Neuronal stem cell (in vitro differentiated cells): ENCODE results near the gene MESD.
A peak's percentile ranks its signal among the peaks of the same experiment; 100 is the strongest.

Experiments used
- DNase-seq: peaks from one replicate; pipeline ENCODE4 v3.0.0-alpha.2; 2013; ENCODE audit warnings: low spot score
- H2AFZ ChIP-seq: one replicate; pipeline ENCODE4 v1.6.1; 2013; ENCODE audit warnings: mild to moderate bottlenecking, low read length, inconsistent platforms
- H2AK5ac ChIP-seq: 2 replicates; pipeline ENCODE4 v1.6.1; 2013; ENCODE audit warnings: low read depth, mild to moderate bottlenecking, inconsistent platforms, low read length, moderate library complexity, mixed read lengths
- H2BK120ac ChIP-seq: 2 replicates; pipeline ENCODE4 v1.6.1; 2013; ENCODE audit warnings: low read depth, mild to moderate bottlenecking, inconsistent platforms, low read length, moderate library complexity, mixed read lengths
- H2BK12ac ChIP-seq: one replicate; pipeline ENCODE4 v1.6.1; 2013; ENCODE audit warnings: low read length, inconsistent platforms
- H2BK15ac ChIP-seq: 2 replicates; pipeline ENCODE4 v1.6.1; 2013; ENCODE audit warnings: mild to moderate bottlenecking, low read length, inconsistent platforms, mixed read lengths
- H2BK5ac ChIP-seq: one replicate; pipeline ENCODE4 v1.6.1; 2013; ENCODE audit warnings: inconsistent platforms, mild to moderate bottlenecking, low read length, moderate library complexity
- H3K14ac ChIP-seq: one replicate; pipeline ENCODE4 v1.6.1; 2013; ENCODE audit warnings: low read length, inconsistent platforms
- H3K18ac ChIP-seq: 2 replicates; pipeline ENCODE4 v1.6.1; 2013; ENCODE audit warnings: low read length, inconsistent platforms
- H3K23ac ChIP-seq: 2 replicates; pipeline ENCODE4 v1.6.1; 2013; ENCODE audit warnings: low read depth, mild to moderate bottlenecking, mixed read lengths, low read length, inconsistent platforms; ENCODE audit not compliant: poor library complexity
- H3K27ac ChIP-seq: replicated peaks from 3 replicates; pipeline ENCODE4 v1.5.1; 2013; ENCODE audit warnings: low read length, inconsistent platforms
- H3K27me3 ChIP-seq, 3 experiments: 2 replicates each; pipeline ENCODE4 v1.6.1; 2013; ENCODE audit warnings: low read length in 3 of 3, mild to moderate bottlenecking in 2 of 3, inconsistent platforms in 1 of 3, low read depth in 1 of 3, mixed read lengths in 1 of 3, moderate library complexity in 1 of 3; ENCODE audit not compliant: control insufficient read depth in 3 of 3, insufficient read depth in 3 of 3
- H3K36me3 ChIP-seq, 2 donors: replicated peaks in 1 of 2; 2 replicates each; pipeline ENCODE4 v1.6.1; 2013; ENCODE audit warnings: low read length in 2 of 2; ENCODE audit not compliant: control insufficient read depth in 2 of 2, insufficient read depth in 2 of 2
- H3K4ac ChIP-seq: 2 replicates; pipeline ENCODE4 v1.6.1; 2013; ENCODE audit warnings: inconsistent platforms, mild to moderate bottlenecking, low read length, moderate library complexity
- H3K4me1 ChIP-seq, 2 donors: 1 replicate in 1 of 2; 2 replicates in 1 of 2; pipeline ENCODE4 v1.6.1; 2013; ENCODE audit warnings: low read length in 2 of 2, low read depth in 1 of 2; ENCODE audit not compliant: control insufficient read depth in 2 of 2, insufficient read depth in 1 of 2
- H3K4me2 ChIP-seq: one replicate; pipeline ENCODE4 v1.6.1; 2013; ENCODE audit warnings: mild to moderate bottlenecking, low read length, inconsistent platforms; ENCODE audit not compliant: insufficient read depth, poor library complexity, severe bottlenecking
- H3K4me3 ChIP-seq, 2 donors: 2 replicates each; pipeline ENCODE4 v1.5.1; 2013; ENCODE audit warnings: low read length in 2 of 2, mild to moderate bottlenecking in 2 of 2, inconsistent platforms in 1 of 2, moderate library complexity in 1 of 2
- H3K79me1 ChIP-seq: one replicate; pipeline ENCODE4 v1.6.1; 2013; ENCODE audit warnings: low read depth, mild to moderate bottlenecking, inconsistent platforms, low read length, moderate library complexity
- H3K9ac ChIP-seq: one replicate; pipeline ENCODE4 v1.6.1; 2013; ENCODE audit warnings: mild to moderate bottlenecking, low read depth, low read length, inconsistent platforms; ENCODE audit not compliant: poor library complexity
- H3K9me3 ChIP-seq, 2 donors: replicated peaks in 1 of 2; 2 replicates each; pipeline versions ENCODE3 to v1.6.1; 2013; ENCODE audit warnings: low read length in 2 of 2, mild to moderate bottlenecking in 2 of 2, inconsistent platforms in 1 of 2, low read depth in 1 of 2, mixed read lengths in 1 of 2, moderate library complexity in 1 of 2; ENCODE audit not compliant: control insufficient read depth in 2 of 2, insufficient read depth in 1 of 2
- H4K8ac ChIP-seq: one replicate; pipeline ENCODE4 v1.6.1; 2013; ENCODE audit warnings: low read depth, mild to moderate bottlenecking, inconsistent platforms, low read length, moderate library complexity
- H4K91ac ChIP-seq: one replicate; pipeline ENCODE4 v1.6.1; 2013; ENCODE audit warnings: low read length, low read depth, mild to moderate bottlenecking, inconsistent platforms; ENCODE audit not compliant: poor library complexity
- WGBS, 2 donors: extraction: QIAGEN DNeasy Blood & Tissue Kit; methylation state at CpG; one replicate each; pipeline ENCODE4 v1.1.7; 2013; ENCODE audit warnings: missing lambda C conversion rate in 2 of 2, mixed read lengths in 1 of 2; ENCODE audit not compliant: insufficient read length in 2 of 2, insufficient replicate concordance in 1 of 2; ENCODE audit errors: extremely low coverage in 2 of 2; 5-methylcytosine and 5-hydroxymethylcytosine counted together

Gene MESD

GRCh38 chr15:80982205-80982604 is 7.4 kb downstream of the MESD start:
- no CpG with 5 or more reads among the region's 2 CpGs for WGBS, 2 donors
- H3K27ac ChIP-seq = no peak overlapping the region
- no peak for DNase-seq

GRCh38 chr15:80979538-80980200 is 9.9 kb downstream of the MESD start:
- Histone ChIP-seq H3K4ac (no peak overlapping the region), H3K4me1 (no peaks in the 10 kb centered on the region), H3K18ac (no peak overlapping the region), H2BK5ac (no peak overlapping the region), H4K91ac (no peak overlapping the region), H3K27ac (no peak overlapping the region), H3K27me3 (no peaks in the 10 kb centered on the region), H4K8ac (no peak overlapping the region), H2BK15ac (no peak overlapping the region), H3K79me1 (peaks cover 4% of the 10 kb centered on the region), H2AK5ac (no peak overlapping the region), H3K23ac (no peak overlapping the region), H3K14ac (no peak overlapping the region), H3K36me3 (peaks cover 12 to 67% of the 10 kb centered on the region in 2 donors), H3K9ac (no peak overlapping the region), H2BK120ac (no peak overlapping the region), H3K4me3 (no peak overlapping the region), H2AFZ (no peak overlapping the region), H3K4me2 (no peak overlapping the region), H2BK12ac (no peak overlapping the region), H3K9me3 (no peaks in the 10 kb centered on the region)
- no CpG with 5 or more reads among the region's 8 CpGs for WGBS, 2 donors
- DNase-seq = no peak

More at GRCh38 chr15:80982205-80982604, 7.4 kb downstream of the MESD start:
- H2BK15ac ChIP-seq = no peak overlapping the region
- no peak overlapping the region for H4K91ac ChIP-seq
- no peak overlapping the region for H3K4ac ChIP-seq
- no peak overlapping the region for H2AK5ac ChIP-seq
- no peak overlapping the region for H3K4me2 ChIP-seq
- no peak overlapping the region for H3K14ac ChIP-seq
- H2BK120ac ChIP-seq = no peak overlapping the region
- no peak overlapping the region for H3K9ac ChIP-seq
- no peaks in the 10 kb centered on the region for H3K9me3 ChIP-seq
- H3K18ac ChIP-seq = no peak overlapping the region
- peaks cover 0 to 2% of the 10 kb centered on the region in 2 donors for H3K4me1 ChIP-seq
- no peaks in the 10 kb centered on the region for H3K79me1 ChIP-seq
- H2BK12ac ChIP-seq = no peak overlapping the region
- H2AFZ ChIP-seq = no peak overlapping the region
- no peak overlapping the region for H3K23ac ChIP-seq
- no peak overlapping the region for H2BK5ac ChIP-seq
- no peak overlapping the region for H3K4me3 ChIP-seq
- H3K27me3 ChIP-seq = no peaks in the 10 kb centered on the region
- peaks cover 14 to 74% of the 10 kb centered on the region in 2 donors for H3K36me3 ChIP-seq
- no peak overlapping the region for H4K8ac ChIP-seq

GRCh38 chr15:80978685-80979329 is 10.8 kb downstream of the MESD start:
- DNase-seq = no peak
- Histone ChIP-seq H3K4me2 (no peak overlapping the region), H3K9ac (no peak overlapping the region), H3K79me1 (peaks cover 4% of the 10 kb centered on the region), H2BK5ac (no peak overlapping the region), H2BK15ac (no peak overlapping the region), H2AK5ac (no peak overlapping the region), H3K36me3 (peaks cover 12 to 67% of the 10 kb centered on the region in 2 donors), H2BK12ac (no peak overlapping the region), H3K9me3 (no peaks in the 10 kb centered on the region), H3K18ac (no peak overlapping the region), H3K4me3 (no peak overlapping the region), H2AFZ (no peak overlapping the region), H4K8ac (no peak overlapping the region), H3K27ac (no peak overlapping the region), H4K91ac (no peak overlapping the region), H3K27me3 (no peaks in the 10 kb centered on the region), H3K4ac (no peak overlapping the region), H2BK120ac (no peak overlapping the region), H3K4me1 (no peaks in the 10 kb centered on the region), H3K23ac (no peak overlapping the region), H3K14ac (no peak overlapping the region)
- no CpG with 5 or more reads among the region's 7 CpGs for WGBS, 2 donors

GRCh38 chr15:80977627-80978036 is 12.0 kb downstream of the MESD start:
- peak; percentile 40 for DNase-seq
- H3K18ac ChIP-seq = no peak overlapping the region
- H4K8ac ChIP-seq = no peak overlapping the region

More at GRCh38 chr15:80977627-80978036, 12.0 kb downstream of the MESD start:
- no peak overlapping the region for H2BK120ac ChIP-seq
- H3K4me2 ChIP-seq = no peak overlapping the region
- no peak overlapping the region for H2AFZ ChIP-seq
- peaks cover 4% of the 10 kb centered on the region for H3K79me1 ChIP-seq
- no peak overlapping the region for H2BK5ac ChIP-seq
- no peak overlapping the region for H3K23ac ChIP-seq
- H3K27ac ChIP-seq = no peak overlapping the region
- H3K4me1 ChIP-seq = no peaks in the 10 kb centered on the region
- WGBS, 2 donors = no CpG with 5 or more reads among the region's 7 CpGs
- H3K14ac ChIP-seq = no peak overlapping the region
- no peaks in the 10 kb centered on the region for H3K27me3 ChIP-seq
- no peak overlapping the region for H4K91ac ChIP-seq
- H3K4me3 ChIP-seq = no peak overlapping the region
- no peak overlapping the region for H2AK5ac ChIP-seq
- no peak overlapping the region for H3K4ac ChIP-seq
- H3K36me3 ChIP-seq = peaks cover 12 to 70% of the 10 kb centered on the region in 2 donors
- no peaks in the 10 kb centered on the region for H3K9me3 ChIP-seq
- H2BK12ac ChIP-seq = no peak overlapping the region
- no peak overlapping the region for H3K9ac ChIP-seq
- no peak overlapping the region for H2BK15ac ChIP-seq
